K562 (cell line): ENCODE data around the gene HIF1AN.

Experiments used
- ATF1 ChIP-seq, 2 experiments: fragments of 450-650 bp in 1 of 2; IDR thresholded peaks; 2 replicates each; pipeline ENCODE4 v1.6.1; 2016; ENCODE audit warnings: missing compliant biosample characterization in 1 of 2, missing genetic modification characterization in 1 of 2
- CBX2 ChIP-seq: fragments of 200-600 bp; sonication (generic); IDR thresholded peaks from one replicate; pipeline ENCODE4 v1.6.1; 2012; ENCODE audit warnings: mild to moderate bottlenecking, low read length, inconsistent platforms; ENCODE audit not compliant: insufficient read depth, poor library complexity, severe bottlenecking
- CREM ChIP-seq: IDR thresholded peaks from 2 replicates; pipeline ENCODE4 v1.6.1; 2014; ENCODE audit warnings: antibody characterized with exemption, low read depth
- EP300 ChIP-seq: IDR thresholded peaks from 2 replicates; pipeline ENCODE4 v1.6.1; 2012; ENCODE audit warnings: low read length, improper control_type of control experiment
- EZH2 ChIP-seq: IDR thresholded peaks from 2 replicates; pipeline ENCODE4 v1.6.1; 2012; ENCODE audit warnings: low read depth, mild to moderate bottlenecking, inconsistent platforms, low read length, borderline replicate concordance
- FOXA1 ChIP-seq: fragments of 450-650 bp; IDR thresholded peaks from 2 replicates; pipeline ENCODE4 v1.6.1; 2016; ENCODE audit warnings: mild to moderate bottlenecking, borderline replicate concordance
- HNRNPK ChIP-seq: fragments of 200-400 bp; formaldehyde crosslinking; IDR thresholded peaks from one replicate; pipeline ENCODE4 v1.6.1; 2018; ENCODE audit warnings: mild to moderate bottlenecking, low read depth, low read length; ENCODE audit not compliant: poor library complexity, severe bottlenecking
- KAT7 ChIP-seq: sonication (generic); formaldehyde crosslinking; IDR thresholded peaks from 2 replicates; pipeline ENCODE4 v1.8.0; 2022; ENCODE audit warnings: missing genetic modification reagents, mild to moderate bottlenecking, borderline replicate concordance
- POLR2G ChIP-seq: fragments of 200-400 bp; formaldehyde crosslinking; IDR thresholded peaks from 2 replicates; pipeline ENCODE4 v1.6.1; 2017; ENCODE audit warnings: low read depth, mild to moderate bottlenecking, antibody characterized with exemption, low read length, moderate library complexity
- SAP30 ChIP-seq: fragments of 200-600 bp; sonication (generic); IDR thresholded peaks from 2 replicates; pipeline ENCODE4 v1.6.1; 2012; ENCODE audit warnings: borderline replicate concordance, low read depth, mild to moderate bottlenecking, moderate library complexity, low read length, control low read depth, inconsistent platforms; ENCODE audit not compliant: insufficient read depth, poor library complexity, severe bottlenecking
- SNRNP70 ChIP-seq: fragments of 200-400 bp; formaldehyde crosslinking; optimal IDR thresholded peaks from 2 replicates; pipeline ENCODE3; 2017; ENCODE audit warnings: low read depth, low read length
- ZKSCAN1 ChIP-seq: fragments of 150-350 bp; IDR thresholded peaks from 2 replicates; pipeline ENCODE4 v1.6.1; 2016; ENCODE audit warnings: low read depth, low read length

DNA sequence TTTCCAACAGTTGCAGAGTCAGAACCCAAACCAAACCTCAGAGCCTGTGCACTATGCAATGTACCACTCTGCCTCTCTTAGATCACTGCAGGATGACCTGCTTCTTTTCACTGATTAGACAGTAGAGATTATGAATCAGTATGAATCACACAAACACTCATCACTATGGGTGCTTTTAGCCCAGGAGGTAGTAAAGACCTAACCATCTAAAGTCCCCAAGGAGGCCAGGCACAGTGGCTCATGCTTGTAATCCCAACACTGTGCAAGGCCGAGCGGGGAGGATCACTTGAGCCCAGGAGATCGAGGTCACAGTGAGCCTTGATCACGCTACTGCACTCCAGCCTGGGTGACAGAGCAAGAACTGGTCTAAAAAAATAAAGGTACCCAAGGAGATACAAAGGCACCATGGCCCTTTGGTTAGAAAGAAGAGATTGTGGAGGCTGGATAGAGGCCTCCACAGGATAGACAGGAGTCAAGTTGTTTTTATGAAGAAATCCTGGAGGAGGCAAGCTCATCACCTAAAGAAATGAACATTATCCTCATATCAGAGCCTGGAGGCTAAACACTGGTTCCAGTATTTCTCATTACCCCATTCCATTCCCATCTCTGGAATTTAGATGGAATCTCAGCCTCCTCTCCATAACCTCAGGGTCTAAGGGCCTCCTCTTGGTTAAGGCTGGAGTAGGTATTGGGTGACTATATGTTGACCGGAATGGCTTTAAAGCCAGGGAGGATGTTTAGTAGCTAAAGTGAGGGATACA, 29.0 kb upstream of the HIF1AN start:
- TF ChIP-seq SNRNP70 (no peak), ATF1 (CRISPR knock-in tag; IDR thresholded peaks at IDR 0.05) (no peak), ATF1 (tag; IDR thresholded peaks at IDR 0.05) (no peak), EP300 (no peak), EZH2 (no peak), CBX2 (no peak), KAT7 (CRISPR knock-in tag) (no peak), HNRNPK (no peak), SAP30 (no peak), ZKSCAN1 (no peak), POLR2G (no peak), CREM (no peak), FOXA1 (no peak)
